GM18505 (cell line): ENCODE measurements around the gene TPPP3.

Experiments used
- ATAC-seq: cut with Tn5 transposase; IDR thresholded peaks from one replicate; pipeline ENCODE4 v1.9.1; 2021; ENCODE audit not compliant: unreplicated experiment
- POLR2A ChIP-seq: IDR thresholded peaks from 4 replicates; pipeline ENCODE4 v1.6.1; 2011; ENCODE audit warnings: borderline replicate concordance; ENCODE audit not compliant: insufficient read depth, insufficient read length; ENCODE audit errors: extremely low read depth

Gene TPPP3

DNA sequence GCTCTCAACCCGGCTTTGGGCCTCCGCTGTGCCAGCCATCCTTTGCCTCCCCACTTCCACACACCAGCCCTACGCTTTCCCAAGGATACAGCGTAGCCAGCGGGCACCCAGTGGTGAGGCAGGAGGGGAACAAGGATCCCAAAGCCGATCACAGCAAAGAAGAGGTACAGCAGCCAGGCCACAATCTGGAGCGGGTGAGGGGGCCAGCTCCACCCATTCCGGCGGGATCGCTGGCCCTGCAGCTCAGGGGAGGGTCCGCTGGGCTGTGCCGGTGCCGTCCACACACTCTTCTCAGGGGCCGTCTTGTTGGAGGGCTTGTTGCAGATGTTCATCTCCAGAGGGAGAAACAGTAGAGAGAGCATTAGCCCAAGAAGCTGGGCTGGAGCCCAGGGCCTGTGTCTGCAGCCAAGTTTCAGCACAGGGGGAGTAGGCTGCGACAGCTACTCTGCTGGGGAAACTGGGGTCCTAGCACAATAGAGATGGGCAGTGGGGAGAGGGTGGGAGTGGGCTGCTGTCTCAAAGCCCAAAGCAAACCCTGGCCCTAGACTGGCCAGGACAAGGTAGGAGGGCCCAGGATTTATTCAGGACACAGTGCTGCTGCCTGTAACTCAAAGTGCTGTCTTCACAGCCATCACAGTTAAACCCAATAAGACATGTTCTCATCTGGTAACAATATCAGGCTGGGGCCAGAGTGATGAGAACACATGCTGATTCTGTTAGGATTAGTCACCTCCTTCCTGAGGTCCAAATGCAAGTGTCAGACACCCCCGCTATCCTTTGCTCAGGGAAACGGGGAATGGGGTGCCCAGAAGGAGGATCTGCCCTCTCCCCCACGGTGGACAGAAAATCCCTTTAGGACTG lies 13.0 kb upstream of the TPPP3 start:
- no peak for TF ChIP-seq POLR2A
- no peak for ATAC-seq

DNA sequence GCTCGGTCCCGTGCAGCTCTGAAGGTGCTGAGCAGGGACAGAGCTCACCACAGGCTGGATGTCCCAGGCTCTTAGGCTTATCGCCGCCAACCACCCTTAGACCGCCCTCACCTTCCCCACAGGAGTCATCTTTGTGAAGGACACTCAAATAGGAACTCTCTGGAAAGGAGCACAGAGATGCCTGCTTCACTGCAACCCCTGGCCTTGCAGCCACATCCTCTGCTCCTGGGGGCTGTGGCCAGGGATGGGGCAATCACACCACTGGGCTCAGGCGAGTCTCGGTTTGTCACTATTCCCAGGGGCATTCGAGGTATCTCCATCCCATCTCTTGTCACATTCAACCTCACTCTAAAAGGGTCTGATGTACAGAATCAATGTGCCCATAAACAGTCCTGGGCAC lies 12.0 kb upstream of the TPPP3 start:
- no peak for TF ChIP-seq POLR2A
- ATAC-seq: no peak

DNA sequence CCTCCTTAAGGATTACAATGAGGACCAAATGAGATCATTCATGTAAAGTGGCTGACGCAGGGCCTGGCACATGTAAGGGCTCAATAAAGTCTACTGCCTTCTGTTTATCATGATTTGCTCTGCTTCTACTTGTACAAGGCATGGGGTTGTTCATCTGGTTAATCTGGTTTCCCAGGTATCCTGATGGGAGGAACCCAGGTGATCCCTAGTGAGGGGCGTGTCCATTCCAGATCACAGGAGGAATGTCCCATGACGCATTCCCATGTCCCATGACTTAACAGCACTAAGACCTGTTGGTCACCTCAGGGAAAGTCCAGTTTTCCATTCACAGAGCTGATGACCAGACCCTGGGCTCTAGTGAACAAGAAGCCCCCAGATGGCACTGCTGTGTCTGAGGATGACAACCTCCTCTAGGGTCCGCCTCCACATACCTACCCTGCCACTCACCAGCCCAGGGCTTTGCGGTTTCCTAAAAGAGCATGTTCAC lies 11.5 kb upstream of the TPPP3 start:
- no peak for TF ChIP-seq POLR2A
- ATAC-seq: no peak

DNA sequence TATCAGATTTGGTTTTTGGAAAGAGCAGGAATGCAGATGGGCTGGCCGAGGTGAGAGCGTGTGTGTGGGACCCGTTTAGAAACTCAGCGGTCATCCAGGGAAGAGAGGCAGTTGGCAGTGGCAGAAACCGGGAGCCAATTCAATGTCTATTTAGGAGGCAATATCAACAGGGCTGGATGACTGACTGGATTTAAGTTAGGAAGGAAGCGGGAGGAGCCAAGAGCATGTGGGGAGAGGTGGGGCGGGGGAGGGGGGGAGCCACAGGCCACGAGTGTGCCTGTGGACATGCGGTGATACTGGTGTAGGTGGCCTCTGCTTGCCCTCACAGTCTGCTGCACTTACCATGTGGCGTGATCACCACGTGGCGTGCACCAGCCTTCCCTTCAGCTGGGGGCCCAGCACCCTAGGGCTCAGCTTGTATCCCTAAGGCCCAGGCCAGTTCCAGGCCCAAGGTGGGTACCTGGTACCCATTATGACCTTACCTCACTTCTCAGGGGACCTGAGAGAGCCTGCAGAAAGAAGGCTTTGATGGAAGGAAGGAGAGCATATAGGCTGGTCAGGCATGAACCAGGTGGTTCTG lies 10.8 kb upstream of the TPPP3 start:
- no peak for ATAC-seq
- no peak for TF ChIP-seq POLR2A

DNA sequence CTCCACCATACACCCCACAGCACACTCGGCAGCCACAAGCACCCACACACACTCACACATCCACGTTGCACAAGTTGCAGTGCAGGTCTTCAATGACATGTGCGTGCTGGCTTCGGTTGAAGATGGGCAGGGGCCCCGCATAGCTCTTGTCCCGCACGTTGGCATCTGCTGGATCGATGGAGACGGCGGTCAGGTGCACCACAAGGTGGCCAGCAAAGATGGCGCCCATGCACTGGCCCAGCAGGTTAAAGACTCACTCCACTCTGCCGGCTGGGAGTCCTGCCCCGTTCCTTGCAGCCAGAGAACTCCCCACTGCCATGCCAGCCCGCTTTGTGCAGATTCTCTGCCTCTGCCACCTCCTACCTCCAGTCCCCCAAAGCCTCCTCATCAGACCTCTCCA lies 7.6 kb upstream of the TPPP3 start:
- no peak for ATAC-seq
- TF ChIP-seq POLR2A: no peak

DNA sequence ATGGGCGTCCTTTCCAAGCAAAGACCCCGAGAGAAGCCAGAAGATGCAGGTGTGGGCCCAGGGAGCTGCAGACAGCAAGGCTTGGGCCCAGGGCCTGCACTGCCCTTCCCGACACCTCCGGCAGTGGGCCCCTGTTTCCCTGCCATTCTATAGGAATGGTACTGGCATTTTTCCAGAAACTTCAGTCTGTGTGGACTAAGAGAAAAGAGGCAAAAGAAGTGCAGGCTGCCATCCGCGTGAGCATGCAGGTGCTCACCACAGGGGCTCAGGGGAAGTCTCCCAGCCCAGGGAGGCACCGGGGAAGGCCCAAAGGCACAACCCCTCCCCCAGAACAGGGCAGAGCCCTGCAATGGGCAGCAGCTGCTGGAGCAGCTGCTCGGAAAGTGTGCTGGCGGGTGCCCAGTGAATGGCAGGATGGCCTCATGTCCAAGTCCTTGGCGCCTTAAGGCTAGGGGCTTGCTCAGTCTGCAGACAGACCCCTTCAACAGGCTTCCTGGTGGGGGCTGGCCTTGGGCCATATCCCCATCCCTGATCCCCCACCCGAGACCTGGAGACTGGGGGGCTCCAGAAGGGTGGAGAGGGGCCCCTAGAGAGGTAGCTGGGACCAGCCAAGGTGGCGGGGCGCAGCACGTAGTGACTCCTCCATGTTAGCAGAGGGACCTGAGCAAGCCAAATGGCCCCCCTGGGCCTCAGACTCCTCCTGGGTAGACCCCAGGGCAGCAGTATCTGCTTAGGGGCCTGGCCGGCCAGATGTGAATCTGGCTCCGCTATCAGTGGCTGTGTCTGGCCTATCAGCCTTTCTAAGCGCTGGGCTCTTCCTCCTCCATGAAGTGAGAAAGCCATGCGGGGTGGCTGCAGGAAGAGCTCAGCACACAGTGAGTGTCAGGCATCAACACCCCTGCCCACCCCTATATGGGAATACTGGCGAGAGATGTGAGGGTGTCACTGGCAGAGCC lies 6.7 kb upstream of the TPPP3 start:
- ATAC-seq: no peak
- TF ChIP-seq POLR2A: no peak

DNA sequence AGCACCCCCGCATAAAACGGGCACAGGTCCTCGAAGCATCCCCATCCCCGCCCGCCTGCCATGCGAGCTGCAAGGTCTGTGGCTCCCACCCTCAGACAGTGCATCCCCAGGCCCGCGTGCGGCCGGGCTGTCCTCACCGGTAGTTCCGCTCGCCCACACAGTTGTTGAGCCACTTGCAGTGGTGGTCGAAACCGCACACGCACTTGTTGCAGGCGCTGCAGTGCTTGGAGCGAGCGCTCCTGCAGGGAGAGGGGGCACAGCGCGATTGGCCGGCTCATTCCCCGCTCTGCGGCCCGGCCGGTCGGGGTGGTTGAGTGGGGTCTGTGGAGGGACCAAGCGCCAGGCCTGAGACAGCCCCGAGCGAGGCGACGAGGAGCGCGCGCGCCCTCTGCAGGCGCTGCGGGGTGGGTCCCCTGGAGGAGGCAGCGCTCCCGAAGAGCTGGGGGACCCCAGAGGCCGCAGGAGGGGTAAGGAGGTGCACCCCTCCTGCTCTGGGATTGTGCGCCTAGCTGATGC lies 6.0 kb upstream of the TPPP3 start:
- TF ChIP-seq POLR2A: no peak
- ATAC-seq: no peak

DNA sequence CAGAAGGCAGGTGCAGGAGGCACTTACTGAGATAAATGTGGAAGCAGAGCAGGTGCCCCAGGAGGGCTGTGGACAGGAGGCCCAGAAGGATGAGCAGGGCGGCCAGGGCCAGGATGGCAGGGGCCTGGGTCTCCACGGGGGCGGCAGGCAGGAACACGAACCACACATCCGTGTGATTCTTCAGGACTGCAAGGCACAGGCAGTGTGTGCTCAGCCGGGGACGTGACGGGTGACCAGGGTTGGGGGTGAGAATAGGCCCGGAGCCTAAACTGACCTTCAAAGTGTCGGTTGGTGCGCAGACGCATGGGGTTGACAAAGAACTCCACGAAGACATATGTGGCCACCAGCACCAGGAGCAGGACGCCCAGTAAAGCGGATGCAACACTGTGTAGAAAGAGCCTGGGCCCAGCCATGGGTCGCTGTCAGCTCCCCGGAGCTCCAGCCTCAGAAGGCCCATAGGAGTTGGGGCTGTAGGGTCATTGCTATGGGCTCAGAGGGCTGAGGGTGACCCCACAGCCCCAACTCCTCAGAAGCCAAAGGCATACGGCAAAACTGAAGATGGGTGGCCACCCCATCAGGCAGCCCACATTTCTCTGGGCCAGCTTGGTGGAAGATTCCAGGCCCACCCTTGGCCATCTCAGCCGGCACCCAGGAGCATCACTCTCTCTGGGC lies 5.4 kb upstream of the TPPP3 start:
- ATAC-seq: no peak

DNA sequence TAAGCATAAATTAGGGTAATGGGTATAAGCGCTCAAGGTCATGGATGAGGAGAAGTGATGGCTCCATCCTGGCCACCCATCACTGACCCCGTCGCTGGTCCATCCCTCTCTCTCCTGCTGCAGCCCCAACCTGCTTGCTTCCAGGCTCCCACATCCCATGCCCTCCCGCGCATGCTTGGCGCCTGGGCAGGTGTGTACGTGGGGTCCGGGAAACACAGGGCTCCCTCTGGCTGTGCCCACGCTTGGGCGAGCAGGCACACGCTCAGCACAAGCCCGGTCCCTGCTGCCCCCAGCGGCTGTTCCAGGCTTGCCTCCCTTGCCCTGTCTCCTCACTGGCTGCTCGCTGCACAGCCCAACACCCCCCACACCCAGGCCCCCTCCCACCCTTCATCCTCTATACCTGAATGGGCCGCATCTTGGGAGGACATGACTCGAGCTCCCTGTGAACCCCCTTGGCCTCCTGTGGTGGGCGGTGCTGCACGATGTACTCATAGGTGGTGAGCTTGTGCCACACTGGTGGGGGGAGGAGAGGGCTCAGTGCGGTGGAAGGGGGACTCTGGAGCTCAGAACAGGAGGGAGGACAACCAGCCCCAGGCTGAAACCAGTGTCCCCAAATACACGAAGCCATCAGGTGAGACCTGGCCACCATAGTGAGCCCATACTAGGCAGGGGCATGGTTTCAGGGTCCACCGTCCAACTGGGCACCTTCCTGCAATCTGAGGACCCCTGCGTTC lies 4.7 kb upstream of the TPPP3 start:
- no peak for TF ChIP-seq POLR2A
- no peak for ATAC-seq

More for the DNA sequence above, 5.4 kb upstream of the TPPP3 start:
- no peak for TF ChIP-seq POLR2A

DNA sequence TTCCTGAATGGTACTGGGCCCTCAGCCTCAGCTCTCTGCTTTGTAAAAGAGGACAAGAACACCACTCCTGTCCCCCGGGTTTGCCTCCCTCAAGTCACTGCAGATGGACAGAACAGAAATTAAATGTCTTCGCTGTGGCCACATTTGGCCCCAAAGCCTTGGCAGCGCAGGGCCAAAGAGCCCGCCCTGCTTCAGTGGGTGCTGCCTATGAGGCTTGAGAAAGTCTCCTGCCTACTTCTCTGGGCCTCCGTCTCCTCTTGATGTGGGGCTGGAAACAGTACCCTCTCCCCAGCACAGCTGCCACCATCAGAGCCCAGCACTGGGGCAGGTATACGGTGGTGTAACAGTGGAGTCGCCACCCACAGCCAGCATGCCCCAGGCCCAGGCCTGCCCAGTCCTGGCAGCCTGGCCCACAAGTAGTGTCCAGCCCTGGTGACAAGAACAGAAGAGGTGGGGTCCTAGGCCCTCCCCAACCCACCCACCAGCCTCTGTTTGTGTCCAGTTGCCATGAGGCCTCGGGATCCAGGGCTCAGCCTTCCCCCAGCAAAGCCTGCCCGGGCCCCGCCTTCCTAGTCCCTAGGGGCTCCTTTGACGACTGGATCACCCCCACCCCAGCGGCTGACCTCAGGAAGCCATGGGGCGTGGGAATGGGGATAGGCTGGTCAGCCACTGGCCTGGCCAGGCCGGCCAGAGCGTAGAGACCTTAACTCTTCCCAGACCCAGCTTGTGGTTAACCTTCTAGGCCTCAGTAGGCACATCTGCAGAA lies 3.9 kb upstream of the TPPP3 start:
- no peak for TF ChIP-seq POLR2A
- no peak for ATAC-seq
